Measurements from ENCODE around the gene PLEKHA6.
A peak's percentile ranks its signal among the peaks of the same experiment; 100 is the strongest.
"Not testable (repeated sequence)": the region's sequence is repeated elsewhere in the genome, so short reads cannot be mapped to it uniquely, and the experiment has no call there.

The PLEKHA6 gene

DNA sequence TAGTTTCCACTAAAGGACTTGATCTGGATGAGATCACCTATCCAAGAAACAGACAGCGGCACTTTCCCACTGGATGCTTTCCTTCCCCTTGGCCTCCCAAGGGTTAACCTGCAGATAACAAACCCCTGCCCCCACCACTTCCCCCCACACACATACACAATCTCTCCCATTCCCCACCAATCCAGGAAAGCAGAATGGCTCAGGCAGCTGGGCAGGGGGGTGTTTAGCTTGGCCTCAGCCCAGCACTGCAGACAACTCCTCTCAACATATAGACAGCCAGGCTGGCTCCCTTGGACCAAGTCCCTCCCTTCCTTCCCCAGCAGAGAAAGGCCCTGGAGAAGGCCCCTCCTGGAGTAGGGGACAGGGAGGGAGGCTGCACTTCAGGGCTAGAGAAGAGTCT is 24.6 kb downstream of the PLEKHA6 start:
- H3K36me3 ChIP-seq (ENCODE audit: control insufficient read depth, insufficient read depth, low read length), result no peaks in the 10 kb centered on the region
- H3K9me3 ChIP-seq (ENCODE audit: control insufficient read depth, insufficient read depth, low read length), result no peaks in the 10 kb centered on the region
- no peak overlapping the region for H3K9ac ChIP-seq (ENCODE audit: low read depth, low read length)
- H3K27ac ChIP-seq (ENCODE audit: low read depth, low read length), result peak overlapping the region; percentile 31
- no peaks in the 10 kb centered on the region for H3K27me3 ChIP-seq (ENCODE audit: control insufficient read depth, insufficient read depth, low read length)
- H3K4me1 ChIP-seq (ENCODE audit: control insufficient read depth, insufficient read depth, low read length), result peaks cover 38% of the 10 kb centered on the region
- H3K4me3 ChIP-seq (ENCODE audit: low read depth, low read length), result no peak overlapping the region

DNA sequence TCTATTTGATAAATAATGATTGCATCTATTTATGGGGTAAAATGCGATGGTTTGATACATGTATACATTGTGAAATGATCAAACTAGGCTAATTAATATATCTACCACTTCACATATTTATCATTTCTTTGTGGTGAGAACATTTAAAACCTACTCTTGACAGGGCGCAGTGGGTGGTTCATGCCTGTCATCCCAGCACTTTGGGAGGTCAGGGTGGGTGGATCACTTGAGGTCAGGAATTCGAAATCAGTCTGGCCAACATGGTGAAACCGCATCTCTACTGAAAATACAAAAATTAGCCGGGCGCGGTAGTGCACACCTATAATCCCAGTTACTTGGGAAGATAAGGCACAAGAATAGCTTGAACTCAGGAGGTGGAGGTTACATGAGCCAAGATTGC is 25.3 kb downstream of the PLEKHA6 start:
- H3K9ac ChIP-seq (ENCODE audit: low read depth, low read length), result no peak overlapping the region
- H3K4me3 ChIP-seq (ENCODE audit: low read depth, low read length), result no peak overlapping the region
- H3K27ac ChIP-seq (ENCODE audit: low read depth, low read length), result no peak overlapping the region
- no peaks in the 10 kb centered on the region for H3K27me3 ChIP-seq (ENCODE audit: control insufficient read depth, insufficient read depth, low read length)
- no peaks in the 10 kb centered on the region for H3K36me3 ChIP-seq (ENCODE audit: control insufficient read depth, insufficient read depth, low read length)
- no peaks in the 10 kb centered on the region for H3K9me3 ChIP-seq (ENCODE audit: control insufficient read depth, insufficient read depth, low read length)
- H3K4me1 ChIP-seq (ENCODE audit: control insufficient read depth, insufficient read depth, low read length), result peaks cover 38% of the 10 kb centered on the region

DNA sequence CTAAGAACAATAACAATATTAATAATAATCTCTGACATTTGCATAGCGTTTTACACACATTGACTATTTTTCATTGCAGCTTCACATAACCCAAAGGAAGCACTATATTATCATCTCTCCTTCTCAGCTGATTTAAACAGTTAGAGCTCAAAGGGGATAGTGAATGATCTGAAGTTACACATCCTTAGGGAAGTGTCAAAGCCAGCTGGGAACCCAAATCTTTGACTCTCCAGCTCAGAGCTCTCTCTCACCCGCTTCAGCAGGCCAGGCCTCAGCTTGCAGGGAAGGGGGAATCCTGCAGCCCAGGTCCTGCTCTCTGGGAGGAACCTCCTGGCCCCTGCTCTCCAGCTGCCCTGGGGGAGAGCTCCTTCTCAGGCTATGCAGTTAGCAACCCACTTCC is 26.3 kb downstream of the PLEKHA6 start:
- H3K27me3 ChIP-seq (ENCODE audit: control insufficient read depth, insufficient read depth, low read length), result no peaks in the 10 kb centered on the region
- no peaks in the 10 kb centered on the region for H3K9me3 ChIP-seq (ENCODE audit: control insufficient read depth, insufficient read depth, low read length)
- no peak overlapping the region for H3K27ac ChIP-seq (ENCODE audit: low read depth, low read length)
- H3K9ac ChIP-seq (ENCODE audit: low read depth, low read length), result no peak overlapping the region
- H3K4me1 ChIP-seq (ENCODE audit: control insufficient read depth, insufficient read depth, low read length), result peaks cover 35% of the 10 kb centered on the region
- no peaks in the 10 kb centered on the region for H3K36me3 ChIP-seq (ENCODE audit: control insufficient read depth, insufficient read depth, low read length)
- H3K4me3 ChIP-seq (ENCODE audit: low read depth, low read length), result no peak overlapping the region

DNA sequence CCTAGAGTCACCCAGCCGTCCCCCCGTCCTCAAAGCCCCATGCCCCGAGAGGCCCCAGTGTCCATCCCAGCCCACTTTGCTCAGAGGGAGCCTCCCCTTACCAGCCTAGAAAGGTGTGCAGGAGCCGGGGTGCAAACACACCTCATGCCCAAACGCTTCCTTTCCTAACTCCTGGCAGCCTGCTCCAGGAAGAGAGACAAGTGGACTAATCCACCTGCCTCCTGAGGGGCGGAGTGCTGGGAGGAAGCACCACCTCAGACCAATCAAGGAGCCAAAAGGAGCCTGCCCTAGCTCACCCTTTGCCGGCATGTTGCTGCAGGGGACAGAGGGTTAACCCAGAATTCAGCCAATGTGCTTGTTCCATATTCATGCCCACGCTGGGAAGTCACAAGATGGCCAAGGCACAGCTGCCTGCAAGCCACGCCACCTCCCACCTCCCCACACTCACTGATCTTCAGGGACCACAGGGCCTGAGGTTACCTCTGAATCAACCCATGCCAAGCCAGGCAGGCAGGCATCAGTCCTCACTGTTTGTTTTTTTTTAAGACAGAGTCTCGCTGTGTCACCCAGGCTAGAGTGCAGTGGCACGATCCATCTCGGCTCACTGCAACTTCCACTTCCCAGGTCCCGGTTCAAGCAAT is 27.8 kb downstream of the PLEKHA6 start:
- H3K27ac ChIP-seq (ENCODE audit: low read depth, low read length), result no peak overlapping the region
- no peaks in the 10 kb centered on the region for H3K36me3 ChIP-seq (ENCODE audit: control insufficient read depth, insufficient read depth, low read length)
- no peaks in the 10 kb centered on the region for H3K27me3 ChIP-seq (ENCODE audit: control insufficient read depth, insufficient read depth, low read length)
- H3K4me1 ChIP-seq (ENCODE audit: control insufficient read depth, insufficient read depth, low read length), result peaks cover 20% of the 10 kb centered on the region
- no peak overlapping the region for H3K9ac ChIP-seq (ENCODE audit: low read depth, low read length)
- no peaks in the 10 kb centered on the region for H3K9me3 ChIP-seq (ENCODE audit: control insufficient read depth, insufficient read depth, low read length)
- H3K4me3 ChIP-seq (ENCODE audit: low read depth, low read length), result no peak overlapping the region

DNA sequence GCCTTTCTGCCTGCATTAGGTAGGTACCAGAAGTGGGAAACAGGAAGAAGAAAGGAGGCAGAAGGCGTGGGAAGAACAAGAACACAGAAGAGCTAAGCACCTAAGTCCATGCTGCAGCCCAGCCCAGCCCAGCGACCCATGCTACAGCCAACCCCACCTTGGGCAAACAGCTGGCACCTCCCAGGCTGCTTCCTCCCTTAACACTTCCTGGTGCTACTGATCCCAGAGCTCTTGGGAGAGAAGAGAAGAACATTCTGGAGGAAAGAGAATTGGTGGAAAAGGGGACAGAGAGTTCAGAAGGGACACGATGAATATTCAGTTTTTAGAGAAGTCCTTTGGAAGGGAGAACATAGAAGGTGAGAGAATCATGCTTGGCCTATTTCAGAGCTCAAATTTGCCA is 28.5 kb downstream of the PLEKHA6 start:
- Histone ChIP-seq H3K9me3 (ENCODE audit: control insufficient read depth, insufficient read depth, low read length) (no peaks in the 10 kb centered on the region), H3K36me3 (ENCODE audit: control insufficient read depth, insufficient read depth, low read length) (no peaks in the 10 kb centered on the region), H3K9ac (ENCODE audit: low read depth, low read length) (no peak overlapping the region), H3K27me3 (ENCODE audit: control insufficient read depth, insufficient read depth, low read length) (no peaks in the 10 kb centered on the region), H3K4me1 (ENCODE audit: control insufficient read depth, insufficient read depth, low read length) (peaks cover 13% of the 10 kb centered on the region), H3K27ac (ENCODE audit: low read depth, low read length) (no peak overlapping the region), H3K4me3 (ENCODE audit: low read depth, low read length) (no peak overlapping the region)

DNA sequence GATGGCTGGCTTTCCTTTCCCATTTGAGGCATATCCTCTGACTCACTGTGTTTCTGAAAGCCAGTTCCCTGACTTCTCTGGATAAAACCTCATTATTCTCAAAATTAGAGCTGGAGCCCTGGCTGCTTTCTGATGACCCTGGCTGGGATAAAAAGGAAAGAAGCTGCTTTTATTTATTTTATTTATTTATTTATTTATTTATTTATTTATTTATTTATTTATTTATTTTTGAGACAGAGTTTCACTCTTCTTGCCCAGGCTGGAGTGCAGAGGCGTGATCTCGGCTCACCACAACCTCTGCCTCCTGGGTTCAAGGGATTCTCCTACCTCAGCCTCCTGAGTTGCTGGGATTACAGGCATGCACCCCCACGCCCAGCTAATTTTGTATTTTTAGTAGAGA is 31.9 kb downstream of the PLEKHA6 start:
- not testable (repeated sequence) for H3K4me3 ChIP-seq (ENCODE audit: low read depth, low read length); H3K9ac ChIP-seq (ENCODE audit: low read depth, low read length); H3K4me1 ChIP-seq (ENCODE audit: control insufficient read depth, insufficient read depth, low read length); H3K9me3 ChIP-seq (ENCODE audit: control insufficient read depth, insufficient read depth, low read length); H3K27ac ChIP-seq (ENCODE audit: low read depth, low read length); H3K27me3 ChIP-seq (ENCODE audit: control insufficient read depth, insufficient read depth, low read length); H3K36me3 ChIP-seq (ENCODE audit: control insufficient read depth, insufficient read depth, low read length)

DNA sequence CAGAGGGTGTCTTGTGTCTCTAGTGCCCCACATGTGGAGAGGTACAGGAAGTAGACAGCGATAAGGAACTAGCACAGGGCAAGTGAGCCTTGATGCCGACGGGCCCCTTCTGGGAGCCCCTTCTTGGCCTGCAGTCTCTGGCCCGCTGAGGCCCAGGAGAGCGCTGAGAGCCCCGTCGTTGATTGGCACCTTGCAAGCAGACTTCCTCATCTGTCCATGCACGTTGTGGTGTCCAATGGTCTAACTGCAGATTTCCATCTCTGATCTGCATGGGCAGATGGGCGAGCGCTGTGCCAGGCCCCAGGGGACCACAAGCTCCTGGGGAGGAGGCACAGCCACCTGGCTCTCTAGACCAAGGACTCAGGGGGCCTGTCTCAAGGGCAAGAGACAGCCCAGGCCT is 32.4 kb downstream of the PLEKHA6 start:
- H3K9me3 ChIP-seq (ENCODE audit: control insufficient read depth, insufficient read depth, low read length), result no peaks in the 10 kb centered on the region
- no peak overlapping the region for H3K4me3 ChIP-seq (ENCODE audit: low read depth, low read length)
- H3K9ac ChIP-seq (ENCODE audit: low read depth, low read length), result no peak overlapping the region
- H3K27ac ChIP-seq (ENCODE audit: low read depth, low read length), result no peak overlapping the region
- no peaks in the 10 kb centered on the region for H3K27me3 ChIP-seq (ENCODE audit: control insufficient read depth, insufficient read depth, low read length)
- H3K36me3 ChIP-seq (ENCODE audit: control insufficient read depth, insufficient read depth, low read length), result no peaks in the 10 kb centered on the region
- H3K4me1 ChIP-seq (ENCODE audit: control insufficient read depth, insufficient read depth, low read length), result peaks cover 5% of the 10 kb centered on the region; the same call in 1 of the 2 replicates

DNA sequence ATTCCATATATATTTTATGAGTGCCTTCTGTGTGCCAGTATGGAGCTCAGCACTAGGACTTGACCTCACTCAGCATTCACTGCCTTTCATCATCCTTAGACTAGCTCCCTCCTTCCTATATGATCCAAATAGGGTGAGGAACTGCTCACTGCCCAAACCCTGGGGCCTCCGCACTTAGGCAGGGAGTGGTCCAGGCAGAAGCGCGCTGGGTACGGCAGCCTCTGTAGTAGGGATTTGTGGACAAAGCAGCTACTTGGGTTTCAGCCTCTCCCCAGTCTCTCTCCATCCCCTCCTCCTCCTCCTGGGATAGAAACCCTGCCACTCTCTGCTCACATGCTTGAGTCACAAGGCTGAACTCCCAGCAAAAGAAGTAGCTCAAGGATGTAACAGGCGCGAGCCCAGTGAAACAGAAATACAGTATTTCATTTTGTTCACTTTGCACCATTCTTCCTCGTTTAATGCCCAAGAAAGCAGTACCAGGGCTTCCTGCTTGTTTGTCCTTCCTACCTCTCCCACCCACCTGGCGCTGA is 32.9 kb downstream of the PLEKHA6 start:
- no peaks in the 10 kb centered on the region for H3K9me3 ChIP-seq (ENCODE audit: control insufficient read depth, insufficient read depth, low read length)
- no peak overlapping the region for H3K27ac ChIP-seq (ENCODE audit: low read depth, low read length)
- H3K4me1 ChIP-seq (ENCODE audit: control insufficient read depth, insufficient read depth, low read length), result peaks cover 9% of the 10 kb centered on the region; the same call in 1 of the 2 replicates
- H3K27me3 ChIP-seq (ENCODE audit: control insufficient read depth, insufficient read depth, low read length), result no peaks in the 10 kb centered on the region
- no peak overlapping the region for H3K4me3 ChIP-seq (ENCODE audit: low read depth, low read length)
- H3K9ac ChIP-seq (ENCODE audit: low read depth, low read length), result no peak overlapping the region
- H3K36me3 ChIP-seq (ENCODE audit: control insufficient read depth, insufficient read depth, low read length), result no peaks in the 10 kb centered on the region

DNA sequence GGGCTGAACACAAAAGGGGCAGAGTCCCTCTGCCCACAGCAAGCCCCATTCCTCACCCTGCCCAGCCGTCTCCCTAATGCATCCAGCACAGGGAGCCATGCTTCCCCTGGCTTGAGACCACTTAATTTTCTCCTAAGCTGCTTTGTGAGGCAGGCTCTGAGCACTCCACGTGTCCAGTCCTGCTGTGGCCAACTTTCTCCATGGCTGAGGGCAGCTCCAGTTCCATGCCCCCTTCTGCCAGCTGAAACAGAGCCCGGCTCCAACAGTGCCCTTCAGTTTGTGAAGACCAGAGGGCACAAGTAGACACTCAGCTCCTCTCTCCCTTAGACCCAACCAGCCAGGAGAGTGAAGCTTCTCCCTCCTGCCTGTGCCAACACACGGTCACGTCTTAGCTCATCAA is 33.8 kb downstream of the PLEKHA6 start:
- H3K4me1 ChIP-seq (ENCODE audit: control insufficient read depth, insufficient read depth, low read length), result peaks cover 9% of the 10 kb centered on the region; the same call in 1 of the 2 replicates
- no peak overlapping the region for H3K27ac ChIP-seq (ENCODE audit: low read depth, low read length)
- no peaks in the 10 kb centered on the region for H3K36me3 ChIP-seq (ENCODE audit: control insufficient read depth, insufficient read depth, low read length)
- H3K9me3 ChIP-seq (ENCODE audit: control insufficient read depth, insufficient read depth, low read length), result no peaks in the 10 kb centered on the region
- H3K4me3 ChIP-seq (ENCODE audit: low read depth, low read length), result no peak overlapping the region
- H3K27me3 ChIP-seq (ENCODE audit: control insufficient read depth, insufficient read depth, low read length), result no peaks in the 10 kb centered on the region
- no peak overlapping the region for H3K9ac ChIP-seq (ENCODE audit: low read depth, low read length)

DNA sequence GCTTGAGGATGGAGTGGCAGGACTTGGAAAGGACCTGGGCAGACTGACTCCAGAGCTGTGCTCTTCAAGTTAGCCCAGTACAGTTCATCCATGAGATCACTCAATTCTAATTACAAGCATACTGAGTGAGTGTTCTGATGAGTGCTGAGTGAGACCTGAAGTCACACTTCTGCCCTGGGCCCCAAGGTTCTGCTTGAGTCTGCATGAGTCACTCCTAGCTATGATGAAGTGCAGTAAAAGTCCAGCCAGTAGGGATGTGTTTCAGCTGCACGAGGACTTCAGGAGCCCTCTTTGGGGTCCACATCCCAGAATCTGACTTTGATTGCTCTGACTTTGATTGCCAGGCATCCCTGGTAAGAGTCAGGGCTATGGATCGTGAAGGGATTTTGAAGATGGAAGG is 35.8 kb downstream of the PLEKHA6 start:
- H3K4me1 ChIP-seq (ENCODE audit: control insufficient read depth, insufficient read depth, low read length), result peaks cover 9% of the 10 kb centered on the region; the same call in 1 of the 2 replicates
- no peak overlapping the region for H3K9ac ChIP-seq (ENCODE audit: low read depth, low read length)

DNA sequence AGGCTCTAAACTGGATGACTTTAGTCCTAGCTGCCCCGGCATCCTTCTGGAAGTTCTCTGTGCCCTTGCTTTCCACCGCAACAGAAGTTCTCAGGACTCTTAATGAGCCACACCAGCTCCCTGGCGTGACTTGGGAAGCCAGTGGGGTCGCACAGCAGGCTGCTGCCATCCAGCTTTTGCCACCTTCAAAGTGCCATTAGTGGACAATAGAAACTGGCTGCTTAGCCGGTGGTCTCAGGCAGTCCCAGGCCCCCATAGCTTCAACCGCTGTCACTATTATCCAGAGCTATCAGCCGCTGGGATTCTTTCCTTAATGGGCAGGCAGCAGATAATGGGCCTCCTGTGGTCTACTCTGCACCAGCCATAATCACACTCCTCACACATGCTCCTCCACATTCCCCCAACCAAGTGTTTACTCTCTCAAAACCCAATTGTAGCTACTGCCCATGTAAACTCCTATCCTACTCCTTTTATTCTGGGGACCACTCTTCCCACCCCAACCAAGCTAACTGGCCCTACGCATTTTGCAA is 37.3 kb downstream of the PLEKHA6 start:
- H3K27me3 ChIP-seq (ENCODE audit: control insufficient read depth, insufficient read depth, low read length), result no peaks in the 10 kb centered on the region
- no peaks in the 10 kb centered on the region for H3K36me3 ChIP-seq (ENCODE audit: control insufficient read depth, insufficient read depth, low read length)
- no peak overlapping the region for H3K4me3 ChIP-seq (ENCODE audit: low read depth, low read length)
- no peak overlapping the region for H3K9ac ChIP-seq (ENCODE audit: low read depth, low read length)
- no peaks in the 10 kb centered on the region for H3K9me3 ChIP-seq (ENCODE audit: control insufficient read depth, insufficient read depth, low read length)
- H3K27ac ChIP-seq (ENCODE audit: low read depth, low read length), result no peak overlapping the region
- H3K4me1 ChIP-seq (ENCODE audit: control insufficient read depth, insufficient read depth, low read length), result peaks cover 9% of the 10 kb centered on the region; the same call in 1 of the 2 replicates

More for the DNA sequence above, 35.8 kb downstream of the PLEKHA6 start:
- Histone ChIP-seq H3K9me3 (ENCODE audit: control insufficient read depth, insufficient read depth, low read length) (no peaks in the 10 kb centered on the region), H3K27ac (ENCODE audit: low read depth, low read length) (no peak overlapping the region), H3K4me3 (ENCODE audit: low read depth, low read length) (no peak overlapping the region), H3K27me3 (ENCODE audit: control insufficient read depth, insufficient read depth, low read length) (no peaks in the 10 kb centered on the region), H3K36me3 (ENCODE audit: control insufficient read depth, insufficient read depth, low read length) (no peaks in the 10 kb centered on the region)
